Stimulated activated CD4-positive, alpha-beta T cell treated with anti-CD3 and anti-CD28 coated beads, Interleukin-12 subunit alpha, Interleukin-12 subunit beta, amount 100 ng/mL, for 4 hours (primary cell): ENCODE data around the gene IL19.
"Not testable (repeated sequence)": the region's sequence is repeated elsewhere in the genome, so short reads cannot be mapped to it uniquely, and the experiment has no call there.

Experiments used
- DNase-seq: peaks from one replicate; pipeline ENCODE4 v3.0.0-alpha.2; 2020

IL19 gene

GRCh38 chr1:206778031-206778430, 7.5 kb downstream of the IL19 start:
- no peak for DNase-seq

- not testable (repeated sequence) for DNase-seq
Observed at GRCh38 chr1:206778911-206779310, 8.3 kb downstream of the IL19 start.

GRCh38 chr1:206779638-206780037, 9.1 kb downstream of the IL19 start:
- no peak for DNase-seq

- DNase-seq: no peak
Observed at GRCh38 chr1:206782448-206782847, 11.9 kb downstream of the IL19 start.

GRCh38 chr1:206783506-206783905, 12.9 kb downstream of the IL19 start:
- no peak for DNase-seq

GRCh38 chr1:206784471-206784903, 13.9 kb downstream of the IL19 start:
- DNase-seq: peak; percentile 87

- no peak for DNase-seq
Observed at GRCh38 chr1:206785182-206785765, 14.7 kb downstream of the IL19 start.

- DNase-seq: no peak
Observed at GRCh38 chr1:206786212-206786886, 15.8 kb downstream of the IL19 start.

- no peak for DNase-seq
Observed at GRCh38 chr1:206787891-206788290, 17.3 kb downstream of the IL19 start.

- no peak for DNase-seq
Observed at GRCh38 chr1:206788487-206789050, 18.0 kb downstream of the IL19 start.

- DNase-seq: no peak
Observed at GRCh38 chr1:206790502-206791250, 20.1 kb downstream of the IL19 start.

GRCh38 chr1:206792939-206793607, 22.5 kb downstream of the IL19 start:
- no peak for DNase-seq

GRCh38 chr1:206793620-206794019, 23.0 kb downstream of the IL19 start:
- no peak for DNase-seq

- peak; percentile 41 for DNase-seq
Observed at GRCh38 chr1:206794294-206794908, 23.8 kb downstream of the IL19 start.

- no peak for DNase-seq
Observed at GRCh38 chr1:206796116-206796515, 25.5 kb downstream of the IL19 start.

- DNase-seq: no peak
Observed at GRCh38 chr1:206796981-206797402, 26.4 kb downstream of the IL19 start.

- DNase-seq: no peak
Observed at GRCh38 chr1:206797534-206798383, 27.2 kb downstream of the IL19 start.

- no peak for DNase-seq
Observed at GRCh38 chr1:206798384-206798996, 27.9 kb downstream of the IL19 start.

GRCh38 chr1:206799311-206799710, 28.7 kb downstream of the IL19 start:
- DNase-seq: no peak

GRCh38 chr1:206800411-206800810, 29.8 kb downstream of the IL19 start:
- no peak for DNase-seq

GRCh38 chr1:206800891-206801290, 30.3 kb downstream of the IL19 start:
- no peak for DNase-seq
